Limb (tissue), 2 donors: ENCODE data around the gene CRYGB.

Experiments used
- DNase-seq, 2 donors: peaks; one replicate each; pipeline ENCODE4 v3.0.0-alpha.2; 2016; ENCODE audit errors: extremely low spot score in 2 of 2

CRYGB gene, protein sequence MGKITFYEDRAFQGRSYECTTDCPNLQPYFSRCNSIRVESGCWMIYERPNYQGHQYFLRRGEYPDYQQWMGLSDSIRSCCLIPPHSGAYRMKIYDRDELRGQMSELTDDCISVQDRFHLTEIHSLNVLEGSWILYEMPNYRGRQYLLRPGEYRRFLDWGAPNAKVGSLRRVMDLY

DNA sequence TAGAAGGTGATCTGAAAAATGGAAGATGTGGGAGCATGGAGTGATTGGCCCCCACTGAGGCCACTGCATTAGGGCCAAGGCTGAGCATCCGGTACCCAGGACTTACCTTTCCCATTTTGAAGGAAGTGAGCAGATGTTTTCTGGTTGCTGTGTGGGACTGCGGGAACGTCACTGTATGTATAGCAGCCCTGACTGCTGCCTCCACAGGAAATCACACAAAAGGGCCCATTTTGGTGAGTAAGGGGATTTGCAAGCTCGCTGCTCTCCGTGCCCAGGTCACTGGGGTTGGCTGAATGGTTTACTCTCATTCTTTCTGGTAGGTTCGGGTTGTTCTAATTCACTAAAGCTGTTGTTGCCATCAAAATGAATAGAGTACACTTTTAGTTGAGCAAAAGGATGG lies at the start of gene CRYGB:
CRYGB (minus strand) TSS at position 153 of the 400 bp plus-strand sequence; CDS start at position 115, 38 bp downstream.
- no peak for DNase-seq

- DNase-seq, result no peak
These were observed 49.6 kb upstream of the CRYGB start for GRCh38 chr2:208195531-208195930.

- no peak for DNase-seq
These were observed 46.8 kb upstream of the CRYGB start for GRCh38 chr2:208192611-208193236.

- peak in 1 of 2 donors; percentile 47 for DNase-seq
These were observed 44.0 kb upstream of the CRYGB start, which contains the start of gene C2orf80 for GRCh38 chr2:208189810-208190503. Gene C2orf80, minus strand, starts transcription at chr2:208190030. Its CDS starts 3,044 bp downstream, at chr2:208186986.

DNA sequence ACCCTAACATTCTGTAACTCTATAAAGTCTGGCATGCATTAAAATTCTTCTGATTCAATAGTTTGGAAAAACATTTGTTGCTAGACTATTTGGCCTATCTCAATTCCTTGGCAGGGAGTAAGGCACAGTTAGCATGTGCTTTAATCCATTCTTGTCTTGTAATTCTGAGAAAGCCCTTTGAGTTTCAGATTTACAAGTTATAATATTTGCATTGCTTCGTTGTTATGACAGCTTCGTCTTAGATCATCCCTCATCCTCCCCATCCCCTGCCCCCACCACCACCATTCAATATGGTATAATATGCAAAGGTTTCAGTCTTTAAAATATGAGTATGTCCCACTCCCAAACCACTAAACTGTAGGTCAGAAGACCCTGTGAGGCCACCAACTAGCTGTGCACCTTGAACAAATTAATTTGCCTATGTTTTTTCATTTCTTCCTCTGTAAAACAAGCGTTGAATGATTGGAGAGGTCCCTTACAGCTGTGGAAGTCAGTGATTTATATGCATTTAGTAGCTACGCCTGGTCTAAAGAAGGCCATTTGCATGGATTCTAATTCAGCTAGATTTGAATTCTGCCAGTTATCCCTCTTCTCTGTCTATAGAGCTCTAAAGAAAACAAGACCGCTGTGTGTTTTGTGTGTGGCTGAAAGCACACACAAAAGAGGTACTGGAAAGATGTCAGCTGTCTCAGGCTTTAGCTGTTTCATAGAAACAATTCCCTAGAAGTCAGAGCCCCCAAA lies 43.3 kb upstream of the CRYGB start:
- DNase-seq, result peak in 1 of 2 donors; percentile 23

DNA sequence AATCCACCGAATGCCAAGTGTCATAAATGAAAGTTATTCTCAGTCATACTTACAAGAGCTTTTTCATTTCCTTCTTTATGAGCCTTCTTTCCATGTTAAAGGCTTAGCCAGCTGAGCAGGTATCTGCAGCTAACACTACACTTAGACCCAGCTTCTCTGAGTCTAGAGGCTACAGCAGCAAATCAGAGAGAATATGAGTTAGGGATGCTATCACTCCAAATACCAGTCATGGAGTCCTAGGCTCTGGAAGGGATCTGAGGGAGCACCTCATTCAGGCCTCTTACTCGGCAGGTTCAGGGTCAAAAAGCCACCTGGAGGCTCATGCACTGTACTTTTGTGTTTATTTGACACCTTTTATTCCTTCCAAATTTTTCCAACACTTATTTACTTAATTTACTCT lies 40.9 kb upstream of the CRYGB start:
- no peak for DNase-seq

DNA sequence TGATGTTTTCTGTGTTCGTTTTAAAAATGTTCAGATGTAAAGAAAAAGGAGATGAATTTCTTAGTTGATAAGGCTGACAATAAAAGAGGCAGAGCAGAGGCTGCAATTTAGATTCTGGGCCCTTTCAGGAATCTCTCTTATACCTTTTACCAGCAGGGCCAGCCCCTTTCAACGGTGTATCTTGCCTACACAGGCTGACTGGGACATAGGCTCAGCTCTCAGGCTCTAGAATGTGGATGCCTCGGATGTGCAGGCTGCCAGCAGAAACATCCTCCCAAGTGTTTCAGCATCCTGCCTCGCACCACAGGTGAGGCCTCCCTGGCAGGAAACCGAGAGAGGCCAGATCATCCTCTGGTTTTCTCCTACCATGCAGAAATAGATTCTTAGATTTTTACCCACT lies 40.5 kb upstream of the CRYGB start:
- no peak for DNase-seq

- no peak for DNase-seq
These were observed 38.2 kb upstream of the CRYGB start for GRCh38 chr2:208183972-208184705.

DNA sequence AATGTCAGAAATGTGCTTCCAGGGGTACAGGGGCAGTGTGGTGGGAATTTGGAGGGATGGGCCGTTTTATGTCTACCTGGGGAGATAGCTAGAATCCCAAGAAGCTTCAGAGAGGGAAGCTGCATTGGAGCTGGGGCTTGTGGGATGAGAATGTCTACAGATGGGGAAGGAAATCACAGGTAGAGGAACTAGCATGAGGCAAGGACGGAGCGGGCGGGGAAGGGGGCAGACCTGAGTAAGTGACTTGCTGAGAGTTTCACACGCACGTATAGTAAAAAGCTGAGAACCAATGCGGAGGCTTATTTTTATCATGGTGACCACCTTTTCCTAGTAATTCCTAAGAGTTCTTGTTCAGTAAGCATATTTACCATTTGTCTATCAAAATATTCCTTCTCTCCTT lies 37.6 kb upstream of the CRYGB start:
- DNase-seq, result no peak

DNA sequence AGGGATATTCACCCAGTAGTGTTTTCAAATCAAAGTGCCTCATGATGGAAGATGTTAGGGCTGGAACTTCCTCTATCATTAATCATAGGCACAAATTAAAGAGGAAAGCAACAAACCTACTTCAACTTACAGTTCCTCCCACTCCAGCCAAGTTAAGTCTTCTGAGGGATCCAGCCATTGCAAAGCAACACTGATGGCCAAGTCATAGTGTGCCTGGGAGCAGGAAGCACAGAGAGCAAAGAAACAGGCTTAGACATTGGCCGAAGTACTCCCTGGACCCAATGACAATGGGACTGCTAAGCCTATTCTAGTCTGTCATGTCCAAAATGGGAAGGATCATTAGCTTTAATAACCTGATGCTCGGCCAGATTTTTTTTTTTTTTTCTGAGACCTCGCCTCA lies 36.9 kb upstream of the CRYGB start:
- no peak for DNase-seq

DNA sequence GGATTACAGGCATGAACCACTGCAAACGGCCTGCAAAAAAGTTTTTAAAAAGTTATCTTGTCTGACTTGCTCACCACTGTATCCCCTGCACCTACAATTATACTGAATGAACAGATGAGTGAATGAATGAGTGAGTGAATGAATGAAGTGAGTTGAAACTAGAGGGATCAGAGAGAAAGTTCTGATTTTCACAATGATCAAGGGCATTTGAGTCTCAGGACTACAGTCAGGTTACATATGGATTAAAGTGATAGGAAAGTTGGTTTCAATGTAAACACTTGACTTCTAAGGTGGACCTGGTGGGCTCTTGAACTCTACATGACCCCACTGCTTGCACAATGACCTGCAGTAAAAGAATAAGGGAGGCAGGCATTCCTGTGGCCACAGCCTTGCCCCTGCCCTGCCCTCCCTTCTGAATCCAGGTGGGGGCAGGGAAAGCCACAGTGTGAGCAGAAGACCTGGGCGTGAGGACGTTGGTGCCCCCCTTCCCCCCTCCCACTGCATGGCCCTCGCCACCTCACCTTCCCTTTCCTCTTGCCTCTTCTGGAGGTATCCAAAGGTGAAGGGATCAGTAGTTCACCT lies 33.2 kb upstream of the CRYGB start:
- DNase-seq, result no peak

GRCh38 chr2:208175840-208176153 lies 29.8 kb upstream of the CRYGB start:
- DNase-seq, result no peak

DNA sequence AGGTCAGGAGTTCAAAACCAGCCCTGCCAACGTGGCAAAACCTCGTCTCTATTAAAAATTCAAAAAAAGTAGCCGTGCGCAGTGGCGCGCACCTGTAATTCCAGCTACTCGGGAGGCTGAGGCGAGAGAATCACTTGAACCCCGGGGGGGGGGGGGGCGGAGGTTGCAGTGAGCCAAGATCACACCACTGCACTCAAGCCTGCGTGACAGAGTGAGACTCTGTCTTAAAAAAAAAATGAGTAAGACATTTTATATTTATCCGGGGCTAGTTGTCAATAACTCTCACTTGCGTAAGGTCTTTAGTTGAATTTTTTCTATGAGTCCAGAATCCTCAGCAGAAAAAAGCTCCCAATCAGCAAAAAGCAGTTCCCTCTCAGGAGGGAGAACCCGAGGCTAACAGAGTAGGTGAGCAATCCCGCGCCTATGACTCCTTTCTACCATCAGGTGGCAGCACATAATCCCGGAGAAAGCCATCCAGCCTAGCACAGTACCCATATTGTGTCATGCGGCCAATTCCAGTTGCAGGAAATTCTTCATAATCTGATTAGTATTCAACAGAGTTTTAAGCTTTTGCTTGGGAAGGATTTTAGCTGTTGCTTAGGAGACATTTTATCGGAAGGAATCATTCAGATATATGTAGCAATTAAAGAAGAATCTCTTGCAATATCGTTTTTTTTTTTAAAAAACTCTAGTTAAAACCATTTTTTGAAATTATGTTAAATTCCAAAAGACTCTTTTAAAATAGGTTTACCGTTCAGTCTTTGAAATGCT lies 29.3 kb upstream of the CRYGB start:
- DNase-seq, result peak; percentile 76 to 88

GRCh38 chr2:208174144-208174543 lies 28.2 kb upstream of the CRYGB start:
- DNase-seq, result no peak

DNA sequence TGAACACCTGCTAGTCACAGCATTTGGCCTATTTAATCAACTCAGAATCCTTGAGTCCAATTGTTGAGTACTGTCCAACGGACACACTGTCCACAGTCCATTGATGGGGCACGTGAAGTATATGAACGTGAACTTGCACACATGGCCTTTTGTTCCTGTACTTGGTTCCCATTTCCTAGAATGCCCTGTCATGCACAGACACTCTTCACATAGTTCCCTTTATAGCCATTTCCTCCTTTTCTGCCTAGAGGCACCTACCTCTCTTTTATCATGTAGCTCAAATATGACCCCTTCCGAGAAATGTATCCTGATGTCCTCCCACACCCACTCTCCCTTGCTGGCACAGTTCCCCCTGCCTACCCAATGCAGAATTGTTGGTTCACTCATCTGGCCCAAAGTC lies 26.2 kb upstream of the CRYGB start:
- no peak for DNase-seq

- no peak for DNase-seq
These were observed 19.2 kb upstream of the CRYGB start for GRCh38 chr2:208164951-208165755.

GRCh38 chr2:208163489-208163888 lies 17.5 kb upstream of the CRYGB start, which contains the start of gene CRYGA:
Gene CRYGA, minus strand, starts transcription at chr2:208163589. Its CDS starts 33 bp downstream, at chr2:208163556.
- no peak for DNase-seq

DNA sequence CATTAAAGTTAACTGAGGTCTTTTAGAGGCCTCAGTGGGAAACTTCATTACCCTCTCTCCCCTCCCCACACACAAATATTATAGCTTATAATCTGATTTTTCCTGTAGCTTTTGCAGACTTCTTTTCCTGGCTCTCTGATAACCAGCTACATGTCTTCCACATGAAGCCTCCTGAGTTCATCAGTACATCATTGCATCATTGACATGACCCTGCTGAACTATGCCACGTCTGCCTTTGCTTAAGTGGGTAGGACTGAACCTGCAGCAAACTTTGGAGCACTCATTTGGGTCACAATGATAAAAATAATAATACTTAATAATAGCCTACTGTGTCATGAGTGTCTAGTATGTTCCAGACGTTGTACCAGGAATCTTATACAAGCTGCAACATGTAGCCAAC lies 10.5 kb upstream of the CRYGB start:
- DNase-seq, result no peak

DNA sequence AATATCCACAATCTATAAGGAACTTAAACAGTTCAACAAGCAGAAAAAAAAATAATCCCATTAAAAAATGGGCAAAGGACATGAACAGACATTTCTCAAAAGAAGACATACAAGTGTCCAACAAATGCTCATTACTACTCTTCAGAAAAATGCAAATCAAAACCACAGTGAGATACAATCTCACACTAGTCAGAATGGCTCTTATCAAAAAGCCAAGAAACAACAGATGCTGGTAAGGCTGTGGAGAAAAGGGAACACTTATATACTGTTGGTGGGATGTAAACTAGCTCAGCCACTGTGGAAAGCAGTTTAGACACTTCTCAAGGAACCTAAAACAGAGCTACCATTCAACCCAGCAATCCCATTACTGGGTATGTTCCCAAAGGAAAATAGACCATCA lies 7.2 kb upstream of the CRYGB start:
- no peak for DNase-seq
